PC-9 (cell line): ENCODE results near the gene PLAU. TPM values are rescaled to one million over a fixed set of nuclear protein-coding genes. Genes with fewer than 3 reads are reported as not detected.

Source experiments
- BruUV-seq: library from RNA; stranded (reverse); fragments of 400-500 nt; replicated peaks from 2 replicates; lab custom pipeline; 2021; lab: Mats Ljungman, UMichigan
- CTCF ChIA-PET: fragments of 300-600 bp; sonication (Branson Sonifier 250); formaldehyde crosslinking; loops from one replicate; lab custom pipeline; 2022; ENCODE audit warnings: antibody characterized with exemption; lab: Charles Lee
- POLR2A ChIA-PET: fragments of 300-600 bp; sonication (Branson Sonifier 250); formaldehyde crosslinking; loops from one replicate; lab custom pipeline; 2022; ENCODE audit warnings: antibody characterized with exemption; ENCODE audit not compliant: unreplicated experiment; lab: Charles Lee
- DNase-seq, 2 experiments: peaks; one replicate each; pipeline versions ENCODE4 v3.0.0 to v3.0.0-alpha.2; 2015 to 2022; ENCODE audit warnings: mixed read lengths in 1 of 2
- H2AFZ ChIP-seq: fragments of 200-600 bp; sonication (generic); 2 replicates; pipeline ENCODE4 v1.8.1; 2017; ENCODE audit warnings: antibody characterized with exemption
- H3F3A ChIP-seq: fragments of 200-600 bp; sonication (generic); 2 replicates; pipeline ENCODE4 v1.8.1; 2017; ENCODE audit warnings: antibody characterized with exemption, mild to moderate bottlenecking, low read depth; ENCODE audit not compliant: insufficient read depth
- H3K27ac ChIP-seq: fragments of 200-600 bp; sonication (generic); 2 replicates; pipeline ENCODE4 v1.6.1; 2016; ENCODE audit warnings: mixed run types
- H3K27me3 ChIP-seq: fragments of 200-600 bp; sonication (generic); 2 replicates; pipeline ENCODE4 v1.6.1; 2016; ENCODE audit warnings: low read depth, mixed run types; ENCODE audit not compliant: insufficient read depth
- H3K36me3 ChIP-seq: fragments of 200-600 bp; sonication (generic); 2 replicates; pipeline ENCODE4 v1.6.1; 2016; ENCODE audit warnings: low read depth, mixed run types
- H3K4me1 ChIP-seq: fragments of 200-600 bp; sonication (generic); replicated peaks from 2 replicates; pipeline ENCODE4 v1.6.1; 2016; ENCODE audit warnings: mixed run types; ENCODE audit not compliant: insufficient read depth
- H3K4me2 ChIP-seq: fragments of 200-600 bp; sonication (generic); 2 replicates; pipeline ENCODE4 v1.6.1; 2017; ENCODE audit warnings: mixed run types
- H3K4me3 ChIP-seq: fragments of 200-600 bp; sonication (generic); 2 replicates; pipeline ENCODE4 v1.6.1; 2016; ENCODE audit warnings: mixed run types
- H3K79me2 ChIP-seq: fragments of 200-600 bp; sonication (generic); 2 replicates; pipeline ENCODE4 v1.6.1; 2017; ENCODE audit warnings: low read depth, mixed run types
- H3K9me2 ChIP-seq: fragments of 200-600 bp; sonication (generic); 2 replicates; pipeline ENCODE4 v1.8.1; 2017; ENCODE audit warnings: mild to moderate bottlenecking; ENCODE audit not compliant: insufficient read depth
- H3K9me3 ChIP-seq: fragments of 200-600 bp; sonication (generic); 2 replicates; pipeline ENCODE4 v1.8.1; 2016; ENCODE audit warnings: low read depth; ENCODE audit not compliant: insufficient read depth
- H4K20me1 ChIP-seq: fragments of 200-600 bp; sonication (generic); 2 replicates; pipeline ENCODE4 v1.8.1; 2017; ENCODE audit not compliant: insufficient read depth
- EZH2 ChIP-seq: fragments of 200-600 bp; sonication (generic); IDR thresholded peaks from 2 replicates; pipeline ENCODE4 v1.8.0; 2017; ENCODE audit warnings: antibody characterized with exemption, low read depth
- intact Hi-C: fragments of 100-400 bp; cut with micrococcal nuclease; formaldehyde crosslinking; loops from one replicate; pipeline ENCODE4 v1.10.0; 2022; ENCODE audit not compliant: unreplicated experiment
- total RNA-seq: library from RNA; stranded (reverse); gene quantifications from 2 replicates; pipeline ENCODE4 v1.2.3, GENCODE V29; 2021
- TF ChIP-seq, protein P1 (sequence below): fragments of 200-600 bp; sonication (generic); conservative IDR thresholded peaks from 2 replicates; pipeline ENCODE4 v1.6.1; 2017; ENCODE audit warnings: mixed run types, antibody characterized with exemption, mild to moderate bottlenecking, moderate library complexity

Gene PLAU
- total RNA-seq, 1 experiment from 2014 or later, result 90.3 TPM

DNA sequence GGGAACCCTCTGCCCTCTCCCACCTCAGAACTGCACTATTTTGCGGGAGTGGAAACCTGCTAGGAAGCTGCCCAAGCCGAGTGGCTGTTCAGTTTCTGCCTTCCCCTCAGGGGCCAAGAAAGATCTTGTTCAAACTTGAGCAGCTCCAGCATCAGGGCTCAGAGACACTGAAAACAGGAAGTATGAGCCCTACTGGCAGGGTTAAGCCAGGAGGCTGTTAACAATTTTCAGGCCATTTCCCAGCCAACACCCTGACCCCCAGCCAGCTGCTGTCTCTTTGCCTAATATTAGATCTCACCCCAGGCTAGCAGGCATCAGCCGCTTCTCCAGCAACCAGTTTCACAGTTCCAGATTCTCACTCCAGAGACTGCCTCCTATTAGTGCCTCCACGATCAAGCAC is 9.2 kb downstream of the PLAU start:
- no peaks in the 10 kb centered on the region for H3K27me3 ChIP-seq
- intact Hi-C loops, result no loop called here
- no peak overlapping the region for H2AFZ ChIP-seq
- H4K20me1 ChIP-seq, result no peaks in the 10 kb centered on the region
- H3K9me3 ChIP-seq, result peaks cover 14% of the 10 kb centered on the region; the same call in 1 of the 2 replicates
- peaks cover 31% of the 10 kb centered on the region; the same call in 1 of the 2 replicates for H3F3A ChIP-seq
- DNase-seq, result no peak
- no TSS peak for BruUV-seq
- H3K4me1 ChIP-seq, result peaks cover 5% of the 10 kb centered on the region; the same call in 1 of the 2 replicates
- POLR2A ChIA-PET, result interaction anchor here (0.8 to 0.9 kb wide), 2 partner anchors 13 to 132 kb away, joined by 5 to 16 read pairs; no protein-coding TSS in a partner anchor
- CTCF ChIA-PET, result interaction anchor here (0.5 kb wide), 1 partner anchor 9 kb away, joined by 3 read pairs; no protein-coding TSS in a partner anchor
- TF ChIP-seq, protein P1, sequence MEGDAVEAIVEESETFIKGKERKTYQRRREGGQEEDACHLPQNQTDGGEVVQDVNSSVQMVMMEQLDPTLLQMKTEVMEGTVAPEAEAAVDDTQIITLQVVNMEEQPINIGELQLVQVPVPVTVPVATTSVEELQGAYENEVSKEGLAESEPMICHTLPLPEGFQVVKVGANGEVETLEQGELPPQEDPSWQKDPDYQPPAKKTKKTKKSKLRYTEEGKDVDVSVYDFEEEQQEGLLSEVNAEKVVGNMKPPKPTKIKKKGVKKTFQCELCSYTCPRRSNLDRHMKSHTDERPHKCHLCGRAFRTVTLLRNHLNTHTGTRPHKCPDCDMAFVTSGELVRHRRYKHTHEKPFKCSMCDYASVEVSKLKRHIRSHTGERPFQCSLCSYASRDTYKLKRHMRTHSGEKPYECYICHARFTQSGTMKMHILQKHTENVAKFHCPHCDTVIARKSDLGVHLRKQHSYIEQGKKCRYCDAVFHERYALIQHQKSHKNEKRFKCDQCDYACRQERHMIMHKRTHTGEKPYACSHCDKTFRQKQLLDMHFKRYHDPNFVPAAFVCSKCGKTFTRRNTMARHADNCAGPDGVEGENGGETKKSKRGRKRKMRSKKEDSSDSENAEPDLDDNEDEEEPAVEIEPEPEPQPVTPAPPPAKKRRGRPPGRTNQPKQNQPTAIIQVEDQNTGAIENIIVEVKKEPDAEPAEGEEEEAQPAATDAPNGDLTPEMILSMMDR, result no peak
- peaks cover 21% of the 10 kb centered on the region for H3K36me3 ChIP-seq
- no peaks in the 10 kb centered on the region for H3K79me2 ChIP-seq
- no peak overlapping the region for H3K27ac ChIP-seq
- no peaks in the 10 kb centered on the region for H3K9me2 ChIP-seq
- H3K4me3 ChIP-seq, result no peak overlapping the region
- no peak overlapping the region for H3K4me2 ChIP-seq

DNA sequence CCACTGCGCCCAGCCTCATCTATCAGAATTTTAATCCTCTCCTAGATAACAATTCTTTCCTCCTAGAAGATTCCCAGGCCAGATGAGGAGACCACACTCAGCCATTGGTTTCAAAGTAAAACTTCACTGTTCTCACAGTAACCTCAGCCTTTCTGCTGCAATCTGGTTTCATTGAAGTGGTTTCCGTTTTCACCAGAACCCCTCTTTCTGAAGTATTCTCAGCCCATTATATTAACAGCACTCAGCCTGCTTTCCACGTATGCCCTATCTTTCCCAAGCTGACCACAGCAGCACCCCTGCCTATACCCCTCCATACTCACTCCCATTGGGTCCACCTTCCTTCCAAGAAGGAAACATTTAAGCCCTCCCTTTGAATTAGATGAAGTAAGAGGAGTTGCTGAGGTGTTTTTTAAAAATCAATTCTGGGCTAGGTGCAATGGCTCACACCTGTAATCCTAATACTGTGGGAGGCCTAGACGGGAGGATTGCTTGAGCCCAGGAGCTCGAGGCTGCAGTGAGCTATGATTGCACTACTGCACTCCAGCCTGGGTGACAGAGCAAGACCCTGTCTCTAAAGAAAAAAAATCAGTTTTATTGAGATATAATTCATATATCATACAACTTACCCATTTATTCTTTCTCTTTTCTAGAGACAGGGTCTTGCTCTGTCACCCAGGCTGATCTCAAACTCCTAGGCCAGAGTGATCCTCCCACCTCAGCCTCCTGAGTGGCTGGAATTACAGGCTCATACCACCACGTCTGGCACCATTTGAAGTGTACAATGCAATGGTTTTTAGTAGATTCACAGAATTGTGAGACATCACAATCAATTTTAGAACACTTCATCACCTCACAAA is 11.3 kb downstream of the PLAU start:
- POLR2A ChIA-PET, result no interaction called here
- Histone ChIP-seq H3K36me3 (no peaks in the 10 kb centered on the region), H3K4me1 (no peaks in the 10 kb centered on the region), H3K27me3 (no peaks in the 10 kb centered on the region), H2AFZ (no peak overlapping the region), H3K9me3 (peaks cover 14% of the 10 kb centered on the region; the same call in 1 of the 2 replicates), H3F3A (peaks cover 11% of the 10 kb centered on the region; the same call in 1 of the 2 replicates), H3K79me2 (no peaks in the 10 kb centered on the region), H3K4me2 (no peak overlapping the region), H3K27ac (no peak overlapping the region), H4K20me1 (no peaks in the 10 kb centered on the region), H3K9me2 (no peaks in the 10 kb centered on the region), H3K4me3 (no peak overlapping the region)
- CTCF ChIA-PET, result interaction anchor here (0.7 kb wide), 1 partner anchor 28 kb away, joined by 9 read pairs; no protein-coding TSS in a partner anchor
- intact Hi-C loops, result no loop called here
- no peak for DNase-seq
- BruUV-seq, result no TSS peak
- TF ChIP-seq EZH2, result no peak
- TF ChIP-seq, protein P1, result no peak

DNA sequence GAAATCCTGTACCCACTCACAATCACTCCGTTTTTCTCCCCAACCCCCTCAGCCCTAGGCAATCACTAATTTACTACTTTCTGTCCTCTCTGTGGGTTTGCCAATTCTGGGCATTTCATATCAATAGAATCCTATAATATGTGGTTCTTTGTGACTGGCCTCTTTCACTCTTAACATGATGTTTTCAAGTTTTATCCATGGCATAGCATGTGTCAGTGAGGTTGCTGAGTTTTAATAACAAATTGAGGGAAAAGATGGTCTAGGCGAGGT is 11.9 kb downstream of the PLAU start:
- no TSS peak for BruUV-seq
- Histone ChIP-seq H3K27ac (no peak overlapping the region), H3K9me3 (peaks cover 14% of the 10 kb centered on the region; the same call in 1 of the 2 replicates), H3K4me2 (no peak overlapping the region), H3K79me2 (no peaks in the 10 kb centered on the region), H3K9me2 (no peaks in the 10 kb centered on the region), H3K36me3 (no peaks in the 10 kb centered on the region), H3K4me1 (no peaks in the 10 kb centered on the region), H3K27me3 (no peaks in the 10 kb centered on the region), H3F3A (peaks cover 7% of the 10 kb centered on the region; the same call in 1 of the 2 replicates), H2AFZ (no peak overlapping the region), H4K20me1 (no peaks in the 10 kb centered on the region), H3K4me3 (no peak overlapping the region)
- intact Hi-C loops, result no loop called here
- no peak for DNase-seq
- POLR2A ChIA-PET, result no interaction called here
- TF ChIP-seq, protein P1, result no peak
- no peak for TF ChIP-seq EZH2
- CTCF ChIA-PET, result no interaction called here
